Upper lobe of left lung (tissue), 6 donors: ENCODE measurements around the gene PSME4. TPM values are rescaled to one million over a fixed set of nuclear protein-coding genes. Genes with fewer than 3 reads are reported as not detected.
A peak's percentile ranks its signal among the peaks of the same experiment; 100 is the strongest.
"Not testable (repeated sequence)": the region's sequence is repeated elsewhere in the genome, so short reads cannot be mapped to it uniquely, and the experiment has no call there.

ENCODE experiments used
- ATAC-seq, 2 donors: fragments of 200-7000 bp; cut with Tn5 transposase; one replicate each; pipeline ENCODE4 v1.9.1; 2022; ENCODE audit warnings: mild to moderate bottlenecking in 2 of 2, moderate library complexity in 2 of 2; ENCODE audit not compliant: low FRiP score in 2 of 2
- DNase-seq, 2 donors: peaks; one replicate each; pipeline ENCODE4 v3.0.0-alpha.2; 2019 to 2020
- H3K27ac ChIP-seq, 4 donors: fragments of 200-600 bp; sonication (generic); one replicate each; pipeline ENCODE4 v1.5.1; 2016 to 2019
- H3K27me3 ChIP-seq, 4 donors: fragments of 200-600 bp; sonication (generic); one replicate each; pipeline ENCODE4 v1.5.1; 2017 to 2019
- H3K36me3 ChIP-seq, 4 donors: fragments of 200-600 bp; sonication (generic); one replicate each; pipeline ENCODE4 v1.5.1; 2016 to 2019
- H3K4me1 ChIP-seq, 4 donors: fragments of 200-600 bp; sonication (generic); one replicate each; pipeline ENCODE4 v1.5.1; 2018 to 2019
- H3K4me3 ChIP-seq, 4 donors: fragments of 200-600 bp; sonication (generic); one replicate each; pipeline ENCODE4 v1.5.1; 2017 to 2019; ENCODE audit warnings: mild to moderate bottlenecking in 2 of 4, moderate library complexity in 1 of 4
- H3K9me3 ChIP-seq, 4 donors: fragments of 200-600 bp; sonication (generic); one replicate each; pipeline ENCODE4 v1.5.1; 2018 to 2019
- CTCF ChIP-seq, 6 experiments: fragments of 450-650 bp in 4 of 6; fragments of 200-600 bp in 2 of 6; sonication (generic) in 2 of 6; IDR thresholded peaks; one replicate each; pipeline ENCODE4 v1.5.1; 2016 to 2019; ENCODE audit warnings: antibody characterized with exemption in 6 of 6
- EP300 ChIP-seq, 4 donors: sonication (generic); formaldehyde crosslinking; IDR thresholded peaks; one replicate each; pipeline ENCODE4 v1.5.1; 2017; ENCODE audit warnings: antibody characterized with exemption in 4 of 4, control low read depth in 2 of 4
- POLR2A ChIP-seq, 4 donors: fragments of 450-650 bp; IDR thresholded peaks; one replicate each; pipeline ENCODE4 v1.5.1; 2016 to 2017; ENCODE audit warnings: antibody characterized with exemption in 4 of 4, mild to moderate bottlenecking in 2 of 4
- POLR2AphosphoS5 ChIP-seq, 2 donors: sonication (generic); formaldehyde crosslinking; IDR thresholded peaks; one replicate each; pipeline ENCODE4 v1.5.1; 2017; ENCODE audit warnings: antibody characterized with exemption in 2 of 2
- WGBS, 2 donors: methylation state at CpG; one replicate each; pipeline ENCODE4 v1.1.5; 2017 to 2018; 5-methylcytosine and 5-hydroxymethylcytosine counted together
- total RNA-seq, 6 donors: library from RNA; depleted of rRNA in 4 of 6; stranded (reverse); fragments of >200 nt in 4 of 6; gene quantifications; one replicate each; pipeline versions ENCODE4 v1.1.0 to v1.2.1, GENCODE V29; 2016 to 2021
- donor health status: DM: no; HTN: no; CAD: no; lungs with moderate emphysema.
- donor health status: DM: no; HTN: yes; CAD: no; lungs with severe emphysema.

PSME4 gene
- total RNA-seq, 6 donors from 2014 or later = 39.3 to 80.7 (median 65.1) TPM

- H3K27me3 ChIP-seq = no peaks in the 10 kb centered on the region
- no peak for ATAC-seq
- H3K36me3 ChIP-seq = peaks cover 10 to 41% (median 26%) of the 10 kb centered on the region in 4 donors
- 92 to 96% methylated on average over 5 of the region's 5 CpGs for WGBS, 2 donors
- peaks cover 0 to 9% (median 1%) of the 10 kb centered on the region in 4 donors for H3K4me1 ChIP-seq
- no peak overlapping the region for H3K4me3 ChIP-seq
- TF ChIP-seq POLR2AphosphoS5 (IDR thresholded peaks at IDR 0.05) (no peak), EP300 (IDR thresholded peaks at IDR 0.05) (no peak), CTCF (IDR thresholded peaks at IDR 0.05) (no peak), POLR2A (IDR thresholded peaks at IDR 0.05) (no peak)
- DNase-seq = no peak
- H3K27ac ChIP-seq = no peak overlapping the region
- H3K9me3 ChIP-seq = no peaks in the 10 kb centered on the region
Measured at GRCh38 chr2:53861824-53862223, 109.0 kb downstream of the PSME4 start.

- Histone ChIP-seq H3K36me3 (peaks cover 3 to 23% (median 11%) of the 10 kb centered on the region in 4 donors), H3K4me1 (peaks cover 0 to 9% (median 0%) of the 10 kb centered on the region in 4 donors), H3K27me3 (no peaks in the 10 kb centered on the region), H3K4me3 (peak within 1 kb of the TSS in 3 of 4 donors; percentile 28 to 48 (median 47)), H3K9me3 (no peaks in the 10 kb centered on the region), H3K27ac (no peak within 1 kb of the TSS)
- 59 to 78% methylated on average over 43 to 61 of the region's 72 CpGs for WGBS, 2 donors
- DNase-seq (peak; percentile 27 to 89), ATAC-seq (peak; percentile 68 to 76)
- TF ChIP-seq POLR2A (IDR thresholded peaks at IDR 0.05) = no peak
- TF ChIP-seq EP300 (IDR thresholded peaks at IDR 0.05) = no peak
Measured at GRCh38 chr2:53859206-53860181, 111.3 kb downstream of the PSME4 start, which contains the start of gene GPR75. TSS of gene GPR75 (minus strand) at chr2:53859967. CDS start at chr2:53854756, 5,211 bp downstream.

- DNase-seq = no peak
- Histone ChIP-seq H3K36me3 (peaks cover 0 to 23% (median 8%) of the 10 kb centered on the region in 4 donors), H3K27me3 (no peaks in the 10 kb centered on the region), H3K9me3 (no peaks in the 10 kb centered on the region), H3K4me1 (peaks cover 0 to 9% (median 0%) of the 10 kb centered on the region in 4 donors), H3K27ac (no peak overlapping the region), H3K4me3 (no peak overlapping the region)
- no peak for TF ChIP-seq POLR2AphosphoS5 (IDR thresholded peaks at IDR 0.05)
- no peak for TF ChIP-seq POLR2A (IDR thresholded peaks at IDR 0.05)
- TF ChIP-seq CTCF (IDR thresholded peaks at IDR 0.05) = no peak
- TF ChIP-seq EP300 (IDR thresholded peaks at IDR 0.05) = no peak
- WGBS, 2 donors = 82 to 86% methylated on average over 2 of the region's 2 CpGs
- ATAC-seq = no peak
Measured at GRCh38 chr2:53856272-53856671, 114.5 kb downstream of the PSME4 start.

- Histone ChIP-seq H3K36me3 (peaks cover 0 to 21% (median 6%) of the 10 kb centered on the region in 4 donors), H3K27ac (no peak overlapping the region), H3K9me3 (no peaks in the 10 kb centered on the region), H3K4me1 (peaks cover 0 to 3% (median 0%) of the 10 kb centered on the region in 4 donors), H3K4me3 (no peak overlapping the region), H3K27me3 (no peaks in the 10 kb centered on the region)
- DNase-seq (no peak), ATAC-seq (no peak)
- WGBS, 2 donors = 96 to 97% methylated on average over 2 of the region's 2 CpGs
- no peak for TF ChIP-seq CTCF (IDR thresholded peaks at IDR 0.05)
- TF ChIP-seq EP300 (IDR thresholded peaks at IDR 0.05) = no peak
- no peak for TF ChIP-seq POLR2AphosphoS5 (IDR thresholded peaks at IDR 0.05)
- no peak for TF ChIP-seq POLR2A (IDR thresholded peaks at IDR 0.05)
Measured at GRCh38 chr2:53854678-53855077, 116.1 kb downstream of the PSME4 start.

- H3K9me3 ChIP-seq = no peaks in the 10 kb centered on the region
- no peaks in the 10 kb centered on the region for H3K27me3 ChIP-seq
- no peak for TF ChIP-seq POLR2AphosphoS5 (IDR thresholded peaks at IDR 0.05)
- no peak for TF ChIP-seq CTCF (IDR thresholded peaks at IDR 0.05)
- TF ChIP-seq EP300 (IDR thresholded peaks at IDR 0.05) = no peak
- no peak for TF ChIP-seq POLR2A (IDR thresholded peaks at IDR 0.05)
- ATAC-seq (no peak), DNase-seq (no peak)
- WGBS, 2 donors = 93 to 96% methylated on average over 4 of the region's 4 CpGs
- H3K27ac ChIP-seq = no peak overlapping the region
- H3K36me3 ChIP-seq = peaks cover 0 to 21% (median 6%) of the 10 kb centered on the region in 4 donors
- H3K4me1 ChIP-seq = no peaks in the 10 kb centered on the region
- no peak overlapping the region for H3K4me3 ChIP-seq
Measured at GRCh38 chr2:53852532-53852931, 118.3 kb downstream of the PSME4 start.

- H3K36me3 ChIP-seq = peaks cover 0 to 21% (median 6%) of the 10 kb centered on the region in 4 donors
- not testable (repeated sequence) for ATAC-seq, H3K27me3 ChIP-seq, H3K4me1 ChIP-seq, H3K27ac ChIP-seq, H3K4me3 ChIP-seq, DNase-seq, H3K9me3 ChIP-seq
- WGBS, 2 donors = 94% methylated on average over 7 to 9 of the region's 9 CpGs
Measured at GRCh38 chr2:53851052-53851757, 119.6 kb downstream of the PSME4 start.
